Transverse colon (tissue), 4 donors: Measurements from ENCODE around the gene VNN1.

Source experiments
- EP300 ChIP-seq: sonication (generic); formaldehyde crosslinking; IDR thresholded peaks from one replicate; pipeline ENCODE4 v1.6.1; 2017; ENCODE audit warnings: antibody characterized with exemption, low read depth
- POLR2AphosphoS5 ChIP-seq, 3 donors: sonication (generic); formaldehyde crosslinking; IDR thresholded peaks; one replicate each; pipeline ENCODE4 v1.6.1; 2016; ENCODE audit warnings: antibody characterized with exemption in 3 of 3
- TF ChIP-seq, protein P1 (sequence below), 5 experiments: fragments of 200-600 bp in 3 of 5; fragments of 450-650 bp in 2 of 5; sonication (generic) in 3 of 5; IDR thresholded peaks; 1 replicate in 2 of 5; 2 replicates in 3 of 5; pipeline ENCODE4 v1.5.1; 2016 to 2017; ENCODE audit warnings: antibody characterized with exemption in 5 of 5, inconsistent platforms in 3 of 5, mild to moderate bottlenecking in 2 of 5, moderate library complexity in 1 of 5

DNA sequence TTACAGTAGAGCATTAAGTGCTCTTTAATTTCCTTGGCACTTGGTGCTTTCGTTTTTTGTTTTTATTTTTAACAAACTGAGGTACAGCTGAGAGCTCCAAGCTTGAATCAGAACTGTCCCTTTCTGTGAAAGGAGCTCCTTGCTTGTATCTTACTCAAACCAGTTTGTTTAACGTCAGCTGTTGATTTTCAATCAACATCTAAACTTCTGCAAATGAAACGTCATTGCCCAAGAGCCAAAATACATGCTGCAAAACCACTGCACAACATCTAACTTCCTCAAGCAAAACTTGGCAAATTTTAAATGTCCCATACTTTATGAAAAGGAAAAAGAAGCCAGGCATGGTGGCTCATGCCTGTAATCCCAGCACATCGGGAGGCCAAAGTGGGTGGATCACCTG lies 28.6 kb upstream of the VNN1 start:
- TF ChIP-seq POLR2AphosphoS5 (IDR thresholded peaks at IDR 0.05) (no peak), EP300 (no peak)
- TF ChIP-seq, protein P1, sequence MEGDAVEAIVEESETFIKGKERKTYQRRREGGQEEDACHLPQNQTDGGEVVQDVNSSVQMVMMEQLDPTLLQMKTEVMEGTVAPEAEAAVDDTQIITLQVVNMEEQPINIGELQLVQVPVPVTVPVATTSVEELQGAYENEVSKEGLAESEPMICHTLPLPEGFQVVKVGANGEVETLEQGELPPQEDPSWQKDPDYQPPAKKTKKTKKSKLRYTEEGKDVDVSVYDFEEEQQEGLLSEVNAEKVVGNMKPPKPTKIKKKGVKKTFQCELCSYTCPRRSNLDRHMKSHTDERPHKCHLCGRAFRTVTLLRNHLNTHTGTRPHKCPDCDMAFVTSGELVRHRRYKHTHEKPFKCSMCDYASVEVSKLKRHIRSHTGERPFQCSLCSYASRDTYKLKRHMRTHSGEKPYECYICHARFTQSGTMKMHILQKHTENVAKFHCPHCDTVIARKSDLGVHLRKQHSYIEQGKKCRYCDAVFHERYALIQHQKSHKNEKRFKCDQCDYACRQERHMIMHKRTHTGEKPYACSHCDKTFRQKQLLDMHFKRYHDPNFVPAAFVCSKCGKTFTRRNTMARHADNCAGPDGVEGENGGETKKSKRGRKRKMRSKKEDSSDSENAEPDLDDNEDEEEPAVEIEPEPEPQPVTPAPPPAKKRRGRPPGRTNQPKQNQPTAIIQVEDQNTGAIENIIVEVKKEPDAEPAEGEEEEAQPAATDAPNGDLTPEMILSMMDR (IDR thresholded peaks at IDR 0.05) = no peak
